Left ventricle myocardium inferior (tissue), 1 donor: ENCODE measurements around the gene TRMT112. TPM values are rescaled to one million over a fixed set of nuclear protein-coding genes. Genes with fewer than 3 reads are reported as not detected.
A peak's percentile ranks its signal among the peaks of the same experiment; 100 is the strongest.

Experiments used
- DNase-seq: peaks from one replicate; pipeline ENCODE4 v3.0.0-alpha.2; 2020
- H3K27ac ChIP-seq: fragments of 200-600 bp; replicated peaks from 2 replicates; pipeline ENCODE4 v1.8.0; 2021
- H3K27me3 ChIP-seq: fragments of 200-600 bp; 2 replicates; pipeline ENCODE4 v1.8.0; 2021; ENCODE audit warnings: low read depth
- H3K36me3 ChIP-seq: fragments of 200-600 bp; 2 replicates; pipeline ENCODE4 v1.8.0; 2021
- H3K4me1 ChIP-seq: fragments of 200-600 bp; 2 replicates; pipeline ENCODE4 v1.8.0; 2021
- H3K4me3 ChIP-seq: fragments of 200-600 bp; 2 replicates; pipeline ENCODE4 v1.8.0; 2021; ENCODE audit warnings: mild to moderate bottlenecking, moderate library complexity
- H3K9me3 ChIP-seq: fragments of 200-600 bp; replicated peaks from 2 replicates; pipeline ENCODE4 v1.8.0; 2021
- intact Hi-C: fragments of 100-400 bp; cut with micrococcal nuclease; formaldehyde crosslinking; loops from one replicate; pipeline ENCODE4 v1.11.0; 2022
- total RNA-seq: library from RNA; stranded (reverse); fragmentation: NEBNext Ultra II Directional; extraction: Animal tissue kit (Norgen Biotek cat#: 25700); gene quantifications from one replicate; pipeline ENCODE4 v1.2.1, GENCODE V29; 2021
- TF ChIP-seq, protein P1 (sequence below): fragments of 200-600 bp; IDR thresholded peaks from 2 replicates; pipeline ENCODE4 v1.8.0; 2021; ENCODE audit warnings: antibody characterized with exemption, mild to moderate bottlenecking, borderline replicate concordance
- donor health status: DM: no; HTN: yes; CAD: no; lungs with severe emphysema.

Gene TRMT112
- total RNA-seq, 1 donor from 2014 or later: 97.5 TPM

DNA sequence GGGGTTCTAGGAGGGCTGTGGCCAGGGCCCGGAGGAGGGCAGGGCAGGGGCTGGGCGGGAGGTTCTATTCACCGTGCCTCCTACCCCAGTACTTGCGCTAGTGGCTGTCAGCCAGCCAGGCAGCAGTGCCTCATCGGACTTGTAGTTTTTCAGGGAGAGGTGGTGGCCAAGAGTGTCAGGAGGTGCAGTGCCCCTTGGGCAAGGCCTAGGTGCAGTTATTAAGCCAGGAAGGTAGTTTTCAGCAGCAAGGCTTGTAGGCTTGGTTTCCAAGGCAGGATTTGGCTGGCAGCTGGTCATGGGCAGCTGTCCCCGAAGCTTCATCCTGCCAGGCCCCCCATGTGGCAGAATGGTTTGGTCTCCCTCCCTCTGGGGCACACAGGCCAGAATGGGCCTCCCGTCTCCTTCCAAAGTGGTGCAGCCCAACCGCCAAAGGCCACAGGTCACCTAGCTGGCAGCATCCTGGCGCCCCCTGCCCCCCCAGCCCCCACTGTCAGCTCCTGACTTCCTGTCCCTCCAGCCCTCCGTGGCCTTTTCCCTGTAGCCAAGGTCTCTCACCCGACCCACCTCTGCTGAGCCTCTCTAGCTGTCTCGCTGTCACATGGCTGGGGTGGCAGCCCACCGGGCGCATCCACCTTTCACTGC is 31.1 kb upstream of the TRMT112 start:
- Histone ChIP-seq H3K9me3 (no peaks in the 10 kb centered on the region), H3K27me3 (no peaks in the 10 kb centered on the region), H3K36me3 (no peaks in the 10 kb centered on the region), H3K4me1 (peaks cover 2% of the 10 kb centered on the region), H3K4me3 (no peak overlapping the region), H3K27ac (no peak overlapping the region)
- TF ChIP-seq, protein P1, sequence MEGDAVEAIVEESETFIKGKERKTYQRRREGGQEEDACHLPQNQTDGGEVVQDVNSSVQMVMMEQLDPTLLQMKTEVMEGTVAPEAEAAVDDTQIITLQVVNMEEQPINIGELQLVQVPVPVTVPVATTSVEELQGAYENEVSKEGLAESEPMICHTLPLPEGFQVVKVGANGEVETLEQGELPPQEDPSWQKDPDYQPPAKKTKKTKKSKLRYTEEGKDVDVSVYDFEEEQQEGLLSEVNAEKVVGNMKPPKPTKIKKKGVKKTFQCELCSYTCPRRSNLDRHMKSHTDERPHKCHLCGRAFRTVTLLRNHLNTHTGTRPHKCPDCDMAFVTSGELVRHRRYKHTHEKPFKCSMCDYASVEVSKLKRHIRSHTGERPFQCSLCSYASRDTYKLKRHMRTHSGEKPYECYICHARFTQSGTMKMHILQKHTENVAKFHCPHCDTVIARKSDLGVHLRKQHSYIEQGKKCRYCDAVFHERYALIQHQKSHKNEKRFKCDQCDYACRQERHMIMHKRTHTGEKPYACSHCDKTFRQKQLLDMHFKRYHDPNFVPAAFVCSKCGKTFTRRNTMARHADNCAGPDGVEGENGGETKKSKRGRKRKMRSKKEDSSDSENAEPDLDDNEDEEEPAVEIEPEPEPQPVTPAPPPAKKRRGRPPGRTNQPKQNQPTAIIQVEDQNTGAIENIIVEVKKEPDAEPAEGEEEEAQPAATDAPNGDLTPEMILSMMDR: no peak
- intact Hi-C loops: no loop called here
- DNase-seq: no peak

DNA sequence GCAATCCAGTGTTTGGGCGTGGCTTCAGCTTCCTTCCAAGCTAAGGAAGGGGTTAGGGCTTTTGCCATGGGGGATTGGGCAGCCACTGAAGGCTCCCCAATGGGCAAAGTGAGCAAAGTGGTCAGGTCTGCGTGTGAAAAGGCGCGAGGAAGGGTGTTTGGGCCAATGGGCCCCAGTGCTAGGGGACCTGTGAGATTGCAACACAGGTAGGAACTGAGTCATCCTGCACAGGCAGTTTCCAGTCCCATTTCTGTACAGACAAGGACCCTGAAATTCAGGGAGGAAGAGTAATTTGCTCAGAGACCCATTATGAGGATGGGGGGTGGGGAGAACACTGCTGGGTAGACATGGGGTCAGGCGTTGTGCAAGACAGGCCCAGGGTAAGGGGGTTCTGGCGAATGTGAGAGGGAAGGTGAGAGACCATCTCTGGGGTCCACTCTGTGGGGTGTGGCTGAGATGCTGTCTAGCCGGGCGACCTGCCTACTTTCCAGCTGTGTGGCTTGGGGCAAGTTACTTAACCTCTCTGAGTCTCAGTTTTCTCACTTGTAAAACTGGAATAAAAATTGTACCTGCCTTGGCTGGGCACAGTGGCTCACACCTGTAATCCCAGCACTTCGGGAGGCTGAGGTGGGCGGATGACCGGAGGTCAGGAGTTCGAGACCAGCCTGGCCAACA is 30.0 kb upstream of the TRMT112 start:
- Histone ChIP-seq H3K4me3 (no peak overlapping the region), H3K4me1 (peaks cover 12% of the 10 kb centered on the region), H3K36me3 (no peaks in the 10 kb centered on the region), H3K27me3 (no peaks in the 10 kb centered on the region), H3K9me3 (no peaks in the 10 kb centered on the region), H3K27ac (no peak overlapping the region)
- intact Hi-C loops: no loop called here
- no peak for DNase-seq
- TF ChIP-seq, protein P1: no peak

DNA sequence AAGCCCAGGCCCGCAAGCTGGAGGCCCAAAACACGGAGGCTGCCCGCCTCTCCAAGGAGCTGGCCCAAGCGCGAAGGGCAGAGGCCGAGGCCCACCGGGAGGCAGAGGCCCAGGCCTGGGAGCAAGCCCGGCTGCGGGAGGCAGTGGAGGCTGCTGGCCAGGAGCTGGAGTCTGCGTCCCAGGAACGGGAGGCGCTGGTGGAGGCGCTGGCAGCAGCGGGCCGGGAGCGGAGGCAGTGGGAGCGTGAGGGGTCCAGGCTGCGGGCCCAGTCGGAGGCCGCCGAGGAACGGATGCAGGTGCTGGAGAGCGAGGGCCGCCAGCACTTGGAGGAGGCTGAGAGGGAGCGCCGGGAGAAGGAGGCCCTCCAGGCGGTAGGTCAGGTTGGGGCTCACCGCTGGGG is 27.4 kb upstream of the TRMT112 start:
- no peak for DNase-seq
- peaks cover 18% of the 10 kb centered on the region for H3K4me1 ChIP-seq
- H3K4me3 ChIP-seq: no peak overlapping the region
- intact Hi-C loops: no loop called here
- H3K36me3 ChIP-seq: no peaks in the 10 kb centered on the region
- no peak overlapping the region for H3K27ac ChIP-seq
- TF ChIP-seq, protein P1: no peak
- H3K27me3 ChIP-seq: peaks cover 7% of the 10 kb centered on the region
- H3K9me3 ChIP-seq: no peaks in the 10 kb centered on the region

DNA sequence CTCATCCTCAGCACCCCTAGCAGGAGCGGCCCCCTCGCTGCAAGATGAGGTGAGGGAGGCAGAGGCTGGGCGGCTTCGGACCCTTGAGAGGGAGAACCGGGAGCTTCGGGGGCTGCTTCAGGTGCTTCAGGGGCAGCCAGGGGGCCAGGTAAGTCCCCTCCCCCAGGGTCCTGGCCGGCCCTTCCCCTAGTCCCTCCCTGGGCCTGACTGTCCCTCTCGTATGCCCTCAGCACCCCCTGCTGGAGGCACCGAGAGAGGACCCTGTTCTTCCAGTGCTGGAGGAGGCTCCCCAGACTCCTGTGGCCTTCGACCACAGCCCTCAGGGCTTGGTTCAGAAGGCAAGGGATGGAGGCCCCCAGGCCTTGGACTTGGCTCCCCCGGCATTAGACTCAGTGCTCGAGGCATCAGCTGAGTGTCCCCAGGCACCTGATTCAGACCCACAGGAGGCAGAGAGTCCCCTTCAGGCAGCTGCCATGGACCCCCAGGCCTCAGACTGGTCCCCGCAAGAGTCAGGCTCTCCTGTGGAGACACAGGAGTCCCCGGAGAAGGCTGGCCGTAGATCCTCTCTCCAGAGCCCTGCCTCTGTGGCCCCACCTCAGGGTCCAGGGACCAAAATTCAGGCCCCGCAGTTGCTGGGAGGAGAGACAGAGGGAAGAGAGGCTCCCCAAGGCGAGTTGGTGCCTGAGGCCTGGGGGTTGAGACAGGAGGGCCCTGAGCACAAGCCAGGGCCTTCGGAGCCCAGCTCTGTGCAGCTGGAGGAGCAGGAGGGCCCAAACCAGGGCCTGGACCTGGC is 26.6 kb upstream of the TRMT112 start:
- Histone ChIP-seq H3K27ac (no peak overlapping the region), H3K4me1 (peaks cover 18% of the 10 kb centered on the region), H3K9me3 (no peaks in the 10 kb centered on the region), H3K27me3 (peaks cover 7% of the 10 kb centered on the region), H3K36me3 (no peaks in the 10 kb centered on the region), H3K4me3 (no peak overlapping the region)
- TF ChIP-seq, protein P1: peak; percentile 53
- no peak for DNase-seq
- intact Hi-C loops: no loop called here

DNA sequence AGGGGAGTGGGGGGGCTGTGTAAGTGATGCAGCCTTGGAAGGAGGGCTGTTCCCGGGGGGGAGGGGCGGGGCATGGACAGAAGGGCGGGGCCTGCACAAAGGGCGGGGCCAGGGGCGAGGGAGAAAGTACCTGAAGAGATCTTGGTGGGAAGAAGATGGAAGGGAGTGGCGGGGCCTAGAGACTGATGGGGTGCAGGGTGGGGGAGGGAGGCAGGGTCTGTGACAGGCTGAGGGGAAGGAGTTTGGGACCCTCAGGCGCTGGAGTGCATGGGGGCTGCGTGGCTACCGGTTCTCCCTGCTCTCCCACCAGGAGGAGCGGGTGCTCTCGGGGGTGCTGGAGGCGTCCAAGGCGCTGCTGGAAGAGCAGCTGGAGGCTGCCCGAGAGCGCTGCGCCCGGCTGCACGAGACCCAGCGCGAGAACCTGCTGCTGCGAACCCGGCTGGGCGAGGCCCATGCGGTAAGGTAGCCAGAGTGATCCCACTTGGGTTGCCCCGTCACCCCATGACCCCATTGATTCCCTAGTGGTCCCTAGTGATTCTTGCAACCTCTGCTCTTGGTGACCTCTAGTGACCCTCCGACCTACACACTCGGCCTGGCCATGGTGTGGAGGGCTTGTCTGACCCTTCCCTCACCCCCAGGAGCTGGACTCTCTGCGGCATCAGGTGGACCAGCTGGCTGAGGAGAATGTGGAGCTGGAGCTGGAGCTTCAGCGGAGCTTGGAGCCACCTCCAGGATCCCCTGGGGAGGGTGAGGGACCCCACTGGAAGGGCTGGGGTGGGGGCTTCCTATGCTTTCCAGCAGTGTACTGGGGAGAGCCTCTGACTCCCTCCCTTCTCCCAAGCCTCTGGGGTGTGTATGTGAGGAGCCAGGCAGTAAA is 25.7 kb upstream of the TRMT112 start:
- H3K4me3 ChIP-seq: peak overlapping the region; percentile 61
- intact Hi-C loops: no loop called here

More for the DNA sequence above, 25.7 kb upstream of the TRMT112 start:
- Histone ChIP-seq H3K27me3 (peaks cover 7% of the 10 kb centered on the region), H3K36me3 (no peaks in the 10 kb centered on the region), H3K27ac (peak overlapping the region; percentile 79), H3K4me1 (peaks cover 18% of the 10 kb centered on the region), H3K9me3 (no peaks in the 10 kb centered on the region)
- no peak for DNase-seq
- TF ChIP-seq, protein P1: no peak
